Epidermal melanocyte (primary cell): Measurements from ENCODE around the gene NEURL1B.
"Not testable (repeated sequence)": the region's sequence is repeated elsewhere in the genome, so short reads cannot be mapped to it uniquely, and the experiment has no call there.

ENCODE experiments used
- DNase-seq: peaks from one replicate; pipeline ENCODE4 v3.0.0; 2011; ENCODE audit warnings: low spot score; ENCODE audit not compliant: insufficient read length

Gene NEURL1B

GRCh38 chr5:172656496-172656895 lies 15.4 kb downstream of the NEURL1B start:
- not testable (repeated sequence) for DNase-seq

DNA sequence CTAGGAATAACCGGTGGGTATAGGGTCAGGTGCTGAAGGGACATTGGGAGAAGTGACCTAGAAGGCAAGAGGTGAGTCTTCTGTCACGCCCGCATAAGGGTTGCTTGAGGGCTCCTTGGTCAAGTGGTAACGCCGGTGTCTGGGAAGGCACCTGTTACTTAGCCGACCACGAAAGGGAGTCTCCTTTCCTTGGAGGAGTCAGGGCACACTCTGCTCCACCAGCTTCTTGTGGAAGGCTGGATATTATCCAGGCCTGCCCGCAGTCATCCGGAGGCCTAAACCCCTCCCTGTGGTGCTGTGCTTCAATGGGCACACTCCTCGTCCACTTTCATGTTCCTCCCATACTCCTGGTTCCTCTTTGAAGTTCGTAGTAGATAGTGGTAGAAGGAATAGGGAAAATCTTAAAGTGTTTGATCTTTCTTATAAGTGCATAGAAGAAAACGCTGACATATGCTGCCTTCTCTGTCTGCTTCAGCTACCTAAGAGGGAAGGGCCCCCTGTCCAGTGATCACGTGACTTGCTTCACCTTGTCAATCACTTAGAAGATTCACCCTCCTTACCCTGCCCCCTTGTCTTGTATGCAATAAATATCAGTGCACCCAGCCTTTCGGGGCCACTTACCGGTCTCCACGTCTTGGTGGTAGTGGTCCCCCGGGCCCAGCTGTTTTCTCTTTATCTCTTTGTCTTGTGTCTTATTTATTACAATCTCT lies 16.6 kb downstream of the NEURL1B start:
- DNase-seq, result not testable (repeated sequence)

DNA sequence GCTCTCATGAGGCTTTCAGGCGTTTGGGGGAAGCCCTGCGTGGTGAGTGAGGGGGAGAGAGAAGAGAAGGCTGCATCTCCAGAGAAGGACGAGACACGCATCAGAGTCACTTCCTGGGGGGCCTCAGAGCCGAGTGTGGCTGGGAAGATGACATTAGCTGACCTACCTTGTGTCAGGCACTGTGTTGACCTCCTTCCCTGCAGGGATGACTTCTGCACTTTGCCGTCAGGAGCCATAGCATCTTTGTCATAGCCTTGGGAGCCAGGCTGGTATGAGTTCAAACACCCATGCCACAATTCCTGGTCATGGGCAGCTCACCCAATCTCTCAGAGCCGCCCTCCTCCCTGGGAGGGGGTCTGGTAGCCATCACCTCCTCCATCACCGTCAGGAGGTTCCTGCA lies 17.3 kb downstream of the NEURL1B start:
- peak; percentile 4 for DNase-seq

DNA sequence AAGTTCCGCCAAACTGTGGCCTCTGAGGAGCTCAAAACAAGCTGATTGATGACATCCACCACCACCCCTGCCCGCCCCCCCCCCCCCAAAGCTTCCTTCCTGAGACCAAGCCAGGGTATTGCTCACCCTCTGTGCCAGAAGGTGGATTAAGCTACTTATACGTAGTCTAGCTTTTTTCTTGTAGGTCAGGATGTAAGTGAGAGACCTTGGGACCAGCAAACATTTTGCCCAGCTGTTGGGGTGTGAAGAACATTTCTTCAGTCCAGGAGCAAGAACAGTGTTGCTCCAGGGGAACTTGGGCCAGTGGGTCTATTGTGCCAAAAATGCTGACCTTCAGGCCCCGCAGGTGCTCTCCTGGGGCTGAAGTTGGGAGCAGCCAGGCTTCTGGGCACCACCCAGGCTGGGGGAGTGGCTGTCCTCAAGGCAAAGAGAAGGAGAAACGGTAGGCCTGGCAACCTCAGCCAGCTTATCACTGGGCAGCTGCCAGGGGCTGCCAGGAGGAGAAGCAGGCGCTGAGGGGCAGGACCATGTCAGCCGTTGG lies 18.0 kb downstream of the NEURL1B start:
- no peak for DNase-seq

DNA sequence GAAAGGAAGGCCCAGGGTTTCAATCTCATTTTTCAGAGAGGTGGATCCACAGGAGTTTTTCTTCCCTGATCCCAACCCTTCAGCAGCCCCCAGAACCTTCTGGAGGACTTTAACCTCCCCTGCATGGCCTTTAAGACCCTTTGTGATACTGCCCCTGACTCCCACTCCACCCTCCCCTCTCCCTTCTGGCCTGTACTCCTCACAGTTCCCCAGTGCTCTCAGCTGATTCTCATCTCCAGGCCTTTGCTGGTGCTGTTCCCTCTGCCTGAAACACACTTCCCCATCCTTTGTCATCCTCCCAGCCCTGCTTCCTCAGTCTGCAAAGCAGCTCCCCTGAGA lies 18.5 kb downstream of the NEURL1B start:
- peak; percentile 13 for DNase-seq

- DNase-seq, result peak; percentile 41
Measured at GRCh38 chr5:172659909-172660628, 19.0 kb downstream of the NEURL1B start.

GRCh38 chr5:172660974-172661373 lies 19.9 kb downstream of the NEURL1B start:
- DNase-seq, result peak; percentile 5

DNA sequence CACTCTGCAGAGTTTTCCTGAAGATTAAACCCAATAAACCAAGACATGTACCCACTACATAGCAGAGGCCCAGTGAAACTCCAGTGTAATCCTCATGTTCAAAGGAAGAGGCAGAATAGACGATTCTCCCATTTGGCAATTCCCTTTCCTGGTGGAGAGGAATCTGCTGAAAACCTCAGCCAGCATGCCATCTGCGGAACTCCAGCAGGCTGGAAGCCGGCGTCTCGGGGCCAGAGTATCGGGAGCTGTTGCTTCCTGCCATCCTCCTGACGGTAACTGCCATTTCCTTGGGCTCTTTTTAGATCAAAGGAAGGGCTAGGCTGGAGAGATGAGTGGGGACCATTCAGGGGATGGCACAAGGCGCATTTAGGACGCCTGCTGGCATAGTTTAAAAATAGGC lies 20.5 kb downstream of the NEURL1B start:
- DNase-seq, result peak; percentile 12

DNA sequence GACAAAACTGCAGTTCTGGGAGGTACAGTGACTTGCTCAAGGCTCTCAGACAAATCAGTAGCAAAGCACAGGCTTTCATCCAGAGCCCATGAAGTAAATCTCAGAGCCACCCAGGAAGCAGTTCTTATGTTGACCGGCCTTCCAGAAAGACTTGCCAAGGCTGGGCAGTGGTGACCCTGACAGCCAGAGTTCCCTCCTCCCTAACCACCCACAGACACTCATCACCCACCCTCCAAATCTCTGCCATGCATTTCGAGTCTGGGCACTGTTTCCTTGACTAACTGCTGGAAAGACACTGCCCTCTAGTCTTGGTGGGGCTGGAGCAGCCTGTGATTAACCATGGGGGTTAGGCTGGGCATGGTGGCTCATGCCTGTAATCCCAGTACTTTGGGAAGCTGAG lies 21.5 kb downstream of the NEURL1B start:
- peak; percentile 3 for DNase-seq

DNA sequence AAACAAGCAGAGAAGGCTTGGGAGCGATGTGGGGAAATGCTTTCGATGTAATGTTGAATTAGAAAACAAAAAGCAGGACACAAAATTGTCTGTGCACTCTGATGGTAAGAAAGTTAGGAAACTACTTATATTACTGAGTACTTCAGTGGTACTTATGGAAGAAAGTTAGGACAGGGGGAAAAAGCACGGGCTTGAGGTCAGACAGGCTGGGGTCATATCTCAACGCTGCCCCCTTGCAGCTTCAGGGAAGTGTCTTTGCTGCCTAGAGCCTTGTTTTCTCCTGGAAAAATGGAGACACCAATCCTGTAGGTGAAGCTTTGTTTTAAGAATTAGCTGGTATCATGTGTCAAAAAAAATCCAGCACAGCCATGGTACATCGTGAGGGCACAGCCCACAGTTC lies 23.0 kb downstream of the NEURL1B start:
- DNase-seq, result peak; percentile 16

- DNase-seq, result no peak
Measured at GRCh38 chr5:172664681-172665541, 23.8 kb downstream of the NEURL1B start.

DNA sequence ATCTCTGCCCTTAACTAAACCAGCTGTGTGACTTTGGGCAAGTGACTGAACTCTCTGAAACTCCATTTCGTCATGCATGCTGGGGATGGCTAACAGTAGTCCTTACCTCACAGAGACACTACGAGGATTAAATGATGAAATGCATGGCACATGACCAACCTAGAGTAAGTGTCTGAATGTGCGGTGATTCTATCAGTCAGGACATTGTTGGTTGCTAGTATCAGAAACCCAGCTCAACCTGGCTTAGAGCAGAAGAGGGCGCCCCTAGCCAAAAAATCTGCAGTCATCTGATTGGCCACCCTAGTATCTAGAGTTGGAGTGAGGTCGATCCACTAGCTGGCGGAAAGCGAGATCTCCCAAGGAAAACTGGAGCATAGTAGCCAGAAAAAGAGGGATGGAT lies 25.2 kb downstream of the NEURL1B start:
- no peak for DNase-seq

DNA sequence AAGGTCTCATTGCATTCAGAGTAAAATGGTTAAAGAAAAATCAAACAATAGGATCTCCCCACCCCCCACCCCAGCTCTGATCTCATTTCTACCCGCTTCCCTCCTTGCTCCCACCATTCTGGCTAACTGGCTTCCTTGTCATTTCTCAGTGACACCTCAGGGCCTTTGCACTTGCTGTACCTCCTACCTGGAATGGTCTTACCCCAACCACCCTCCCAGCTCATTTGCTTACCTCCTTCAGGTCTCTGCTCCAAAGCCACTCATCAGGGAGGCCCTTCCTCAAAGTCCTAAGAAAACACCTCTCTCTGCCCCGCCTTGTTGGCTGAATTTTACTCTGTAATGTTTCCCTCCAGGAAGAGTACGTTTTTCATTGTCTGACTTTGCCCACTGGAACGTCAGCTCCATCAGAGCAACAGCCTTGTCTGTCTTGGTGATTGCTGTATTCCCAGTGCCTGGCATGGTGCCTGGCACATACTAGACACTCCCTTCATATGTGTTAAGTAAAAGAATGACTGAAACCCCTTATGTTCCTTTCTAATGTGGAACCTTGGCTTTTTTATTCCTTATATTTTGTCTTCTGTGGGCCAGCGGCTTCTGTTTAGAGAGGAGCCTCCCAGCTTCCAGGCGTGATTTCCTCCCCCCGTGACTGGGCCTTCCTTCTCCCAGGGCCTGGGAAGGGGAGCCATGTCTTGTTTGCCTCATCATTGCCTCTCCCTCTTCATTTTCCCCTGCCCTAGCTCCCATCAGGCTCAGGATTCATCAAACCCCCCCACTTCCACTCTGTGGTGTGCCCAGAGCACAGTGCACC lies 26.9 kb downstream of the NEURL1B start:
- no peak for DNase-seq

GRCh38 chr5:172668594-172669071 lies 27.6 kb downstream of the NEURL1B start:
- DNase-seq, result peak; percentile 1

DNA sequence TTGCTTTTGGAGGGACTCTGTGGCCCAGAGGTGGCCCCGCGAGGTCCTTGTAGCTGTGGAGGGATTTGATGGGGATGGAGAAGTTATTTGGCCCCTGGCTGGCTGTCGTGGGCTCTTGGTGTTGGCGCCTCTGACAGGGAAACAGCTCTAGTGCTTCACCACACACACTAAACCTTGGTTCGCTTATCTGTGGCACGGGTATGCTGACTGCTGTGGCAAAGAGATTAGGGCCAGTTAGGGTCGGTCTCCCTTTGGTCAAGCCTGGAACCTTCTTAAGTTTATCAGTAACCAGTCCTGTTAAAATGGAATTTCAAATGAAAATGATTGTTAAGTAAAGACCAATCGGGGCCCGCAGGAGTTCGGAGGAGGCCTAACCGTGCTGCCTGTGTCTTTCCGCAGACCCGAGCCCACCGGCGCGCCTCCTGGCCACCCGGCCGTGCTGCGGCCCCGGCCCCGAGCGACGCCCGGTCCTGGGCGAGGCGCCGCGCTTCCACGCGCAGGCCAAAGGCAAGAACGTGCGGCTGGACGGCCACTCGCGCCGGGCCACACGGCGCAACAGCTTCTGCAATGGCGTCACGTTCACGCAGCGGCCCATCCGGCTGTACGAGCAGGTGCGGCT lies 28.4 kb downstream of the NEURL1B start:
- no peak for DNase-seq

DNA sequence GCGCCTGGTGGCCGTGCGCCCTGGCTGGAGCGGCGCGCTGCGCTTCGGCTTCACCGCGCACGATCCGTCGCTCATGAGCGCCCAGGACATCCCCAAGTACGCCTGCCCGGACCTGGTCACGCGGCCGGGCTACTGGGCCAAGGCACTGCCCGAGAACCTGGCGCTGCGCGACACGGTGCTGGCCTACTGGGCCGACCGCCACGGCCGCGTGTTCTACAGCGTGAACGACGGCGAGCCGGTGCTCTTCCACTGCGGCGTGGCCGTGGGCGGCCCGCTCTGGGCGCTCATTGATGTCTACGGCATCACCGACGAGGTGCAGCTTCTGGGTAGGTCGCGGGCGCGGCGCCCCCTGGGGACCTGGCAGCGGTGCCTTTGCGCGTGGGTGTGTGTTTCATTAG lies 28.9 kb downstream of the NEURL1B start:
- peak; percentile 1 for DNase-seq

GRCh38 chr5:172670444-172670843 lies 29.4 kb downstream of the NEURL1B start:
- no peak for DNase-seq

GRCh38 chr5:172671091-172671490 lies 30.0 kb downstream of the NEURL1B start:
- DNase-seq, result peak; percentile 7

GRCh38 chr5:172672681-172673080 lies 31.6 kb downstream of the NEURL1B start:
- peak; percentile 14 for DNase-seq

GRCh38 chr5:172674155-172674554 lies 33.1 kb downstream of the NEURL1B start:
- no peak for DNase-seq
